ENCODE results near the gene TTLL9. TPM values are rescaled to one million over a fixed set of nuclear protein-coding genes. Genes with fewer than 3 reads are reported as not detected.

TTLL9 gene, protein sequence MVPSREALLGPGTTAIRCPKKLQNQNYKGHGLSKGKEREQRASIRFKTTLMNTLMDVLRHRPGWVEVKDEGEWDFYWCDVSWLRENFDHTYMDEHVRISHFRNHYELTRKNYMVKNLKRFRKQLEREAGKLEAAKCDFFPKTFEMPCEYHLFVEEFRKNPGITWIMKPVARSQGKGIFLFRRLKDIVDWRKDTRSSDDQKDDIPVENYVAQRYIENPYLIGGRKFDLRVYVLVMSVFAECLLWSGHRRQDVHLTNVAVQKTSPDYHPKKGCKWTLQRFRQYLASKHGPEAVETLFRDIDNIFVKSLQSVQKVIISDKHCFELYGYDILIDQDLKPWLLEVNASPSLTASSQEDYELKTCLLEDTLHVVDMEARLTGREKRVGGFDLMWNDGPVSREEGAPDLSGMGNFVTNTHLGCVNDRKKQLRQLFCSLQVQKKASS
- total RNA-seq = 1 to 10 TPM in 3 of 4 donors, under 1 TPM in 1; 0.40 to 1.5 (median 1.2) TPM

DNA sequence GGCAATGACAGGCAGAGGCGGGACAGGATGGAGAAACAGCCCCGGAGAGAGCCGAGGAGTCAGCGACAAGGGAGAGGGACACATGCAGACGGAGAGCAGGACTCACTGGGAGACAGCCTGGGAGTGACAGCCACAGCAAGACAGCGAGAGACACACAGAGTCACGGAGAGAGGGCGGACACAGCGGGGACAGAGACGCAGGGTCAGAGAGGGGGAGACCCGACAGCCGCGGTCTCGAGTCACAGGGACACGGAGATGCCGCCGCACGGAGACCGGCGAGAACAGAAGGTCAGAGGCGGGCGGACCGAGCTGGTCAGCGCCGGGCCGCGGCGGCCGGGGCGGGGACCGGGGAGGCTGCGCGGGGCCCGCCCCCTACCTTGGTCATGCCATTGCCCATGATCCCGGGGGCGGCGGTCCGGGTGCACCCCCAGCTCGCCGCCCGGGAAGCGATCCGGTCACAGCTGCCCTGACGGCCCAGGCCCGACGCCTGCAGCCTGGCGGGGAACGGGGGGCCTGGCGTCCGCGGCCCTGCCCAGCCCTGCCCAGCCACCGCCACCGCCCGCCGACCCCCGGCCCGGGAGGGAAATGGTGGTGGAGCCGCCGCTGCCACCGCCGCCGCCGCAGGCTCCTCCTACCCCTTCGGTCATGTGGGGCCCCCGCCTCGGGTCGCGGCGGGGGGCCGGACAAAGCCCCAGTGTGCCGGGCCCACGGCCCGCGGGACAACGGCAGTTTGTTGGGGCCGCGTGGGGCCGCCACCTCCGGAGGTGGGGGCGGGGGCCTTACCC is at the start of gene TTLL9, which contains the start of gene DUSP15:
Gene TTLL9, plus strand, starts transcription at position 693 of the 784 bp plus-strand sequence. CDS start 493 bp downstream, outside the sequence.
Gene DUSP15, minus strand, starts transcription at position 586 of the 784 bp plus-strand sequence. Its CDS starts 190 bp downstream, at position 396.
- Histone ChIP-seq H3K36me3 (no peaks in the 10 kb centered on the region), H3K27me3 (no peaks in the 10 kb centered on the region), H3K27ac (peak within 1 kb of the TSS; percentile 38 to 75 (median 59)), H3K4me1 (peaks cover 17 to 32% of the 10 kb centered on the region in 2 donors), H3K9me3 (no peaks in the 10 kb centered on the region), H3K4me3 (replicated peaks in 1 of 3) (peak within 1 kb of the TSS; percentile 43 to 78 (median 76))
- DNase-seq = peak; percentile 70 to 71
- peak in 1 of 2 donors; percentile 58 for TF ChIP-seq POLR2A (IDR thresholded peaks at IDR 0.05)
- TF ChIP-seq, protein P1, sequence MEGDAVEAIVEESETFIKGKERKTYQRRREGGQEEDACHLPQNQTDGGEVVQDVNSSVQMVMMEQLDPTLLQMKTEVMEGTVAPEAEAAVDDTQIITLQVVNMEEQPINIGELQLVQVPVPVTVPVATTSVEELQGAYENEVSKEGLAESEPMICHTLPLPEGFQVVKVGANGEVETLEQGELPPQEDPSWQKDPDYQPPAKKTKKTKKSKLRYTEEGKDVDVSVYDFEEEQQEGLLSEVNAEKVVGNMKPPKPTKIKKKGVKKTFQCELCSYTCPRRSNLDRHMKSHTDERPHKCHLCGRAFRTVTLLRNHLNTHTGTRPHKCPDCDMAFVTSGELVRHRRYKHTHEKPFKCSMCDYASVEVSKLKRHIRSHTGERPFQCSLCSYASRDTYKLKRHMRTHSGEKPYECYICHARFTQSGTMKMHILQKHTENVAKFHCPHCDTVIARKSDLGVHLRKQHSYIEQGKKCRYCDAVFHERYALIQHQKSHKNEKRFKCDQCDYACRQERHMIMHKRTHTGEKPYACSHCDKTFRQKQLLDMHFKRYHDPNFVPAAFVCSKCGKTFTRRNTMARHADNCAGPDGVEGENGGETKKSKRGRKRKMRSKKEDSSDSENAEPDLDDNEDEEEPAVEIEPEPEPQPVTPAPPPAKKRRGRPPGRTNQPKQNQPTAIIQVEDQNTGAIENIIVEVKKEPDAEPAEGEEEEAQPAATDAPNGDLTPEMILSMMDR (IDR thresholded peaks at IDR 0.05) = no peak
- intact Hi-C loops (cut with DNase I) = no loop called here
- 0 to 3% methylated on average over 21 to 30 of the region's 80 CpGs for WGBS, 2 donors

DNA sequence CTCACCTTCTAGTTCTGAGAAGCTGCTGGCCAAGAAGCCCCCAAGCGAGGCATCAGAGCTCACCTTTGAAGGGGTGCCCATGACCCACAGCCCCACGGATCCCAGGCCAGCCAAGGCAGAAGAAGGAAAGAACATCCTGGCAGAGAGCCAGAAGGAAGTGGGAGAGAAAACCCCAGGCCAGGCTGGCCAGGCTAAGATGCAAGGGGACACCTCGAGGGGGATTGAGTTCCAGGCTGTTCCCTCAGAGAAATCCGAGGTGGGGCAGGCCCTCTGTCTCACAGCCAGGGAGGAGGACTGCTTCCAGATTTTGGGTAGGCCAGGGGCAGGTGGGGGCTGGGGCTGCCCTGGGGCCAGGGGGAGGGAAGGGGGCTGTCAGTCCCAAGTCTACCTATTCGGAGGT is 49.0 kb upstream of the TTLL9 start:
- Histone ChIP-seq H3K9me3 (no peaks in the 10 kb centered on the region), H3K4me1 (peaks cover 28 to 48% of the 10 kb centered on the region in 2 donors), H3K27ac (peak overlapping the region; percentile 17 to 64 (median 56)), H3K36me3 (no peaks in the 10 kb centered on the region), H3K4me3 (replicated peaks in 1 of 3) (no peak overlapping the region), H3K27me3 (no peaks in the 10 kb centered on the region)
- intact Hi-C loops (cut with DNase I) = loop anchor here (10.0 kb wide), 3 partner anchors 167 to 273 kb away; no protein-coding TSS in a partner anchor
- TF ChIP-seq, protein P1 (IDR thresholded peaks at IDR 0.05) = no peak
- TF ChIP-seq POLR2A (IDR thresholded peaks at IDR 0.05) = no peak
- WGBS, 2 donors = 52 to 53% methylated on average over 5 of the region's 5 CpGs
- no peak for DNase-seq

DNA sequence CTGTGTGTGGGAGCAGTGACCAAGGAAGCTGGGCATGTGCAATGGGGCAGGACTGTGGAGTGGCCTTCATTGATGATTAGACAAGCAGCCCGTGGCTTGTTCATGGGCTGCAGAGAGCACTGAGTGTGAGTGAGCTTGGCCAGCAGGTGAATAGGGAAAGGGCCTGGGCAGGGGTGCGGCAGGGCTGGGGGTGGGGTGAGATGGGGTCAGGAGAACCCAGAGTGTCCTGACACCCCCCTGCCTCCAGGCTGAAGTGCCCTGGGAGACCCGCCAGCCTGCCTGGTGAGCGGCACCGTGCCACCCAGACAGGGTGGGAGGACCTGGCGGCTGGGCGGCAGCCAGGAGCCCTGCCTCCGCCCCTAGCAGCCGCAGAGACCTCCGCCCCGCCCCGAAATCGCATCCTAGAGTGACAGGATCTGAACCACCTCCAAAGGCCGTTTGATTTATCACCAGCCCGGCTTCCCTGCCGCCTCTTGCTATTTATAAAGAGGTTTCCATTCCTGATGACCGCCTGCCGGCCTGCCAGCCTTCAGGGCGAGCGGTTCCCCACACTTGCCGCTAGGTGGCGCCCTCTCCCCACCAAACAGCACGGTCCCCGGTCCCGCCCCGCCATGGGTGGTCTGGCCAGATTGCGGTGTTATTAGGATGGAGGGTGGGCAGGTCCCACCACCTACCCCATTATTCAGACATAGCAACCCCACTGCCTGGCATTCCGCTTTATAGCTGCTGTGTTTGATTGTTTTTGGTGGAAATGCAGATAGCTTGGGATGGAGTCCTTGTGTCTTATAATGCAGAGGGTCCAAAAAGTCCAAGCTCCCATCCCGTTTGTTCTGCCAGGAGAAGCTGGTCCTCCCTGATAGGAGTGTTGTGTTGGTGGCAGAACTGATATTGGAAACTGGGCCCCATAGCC is 47.8 kb upstream of the TTLL9 start:
- no peaks in the 10 kb centered on the region for H3K36me3 ChIP-seq
- H3K27ac ChIP-seq = peak overlapping the region; percentile 17 to 64 (median 56)
- H3K27me3 ChIP-seq = no peaks in the 10 kb centered on the region
- WGBS, 2 donors = 1 to 4% methylated on average over 9 to 26 of the region's 29 CpGs
- no peaks in the 10 kb centered on the region for H3K9me3 ChIP-seq
- no peak overlapping the region for H3K4me3 ChIP-seq (replicated peaks in 1 of 3)
- TF ChIP-seq, protein P1 (IDR thresholded peaks at IDR 0.05) = peak; percentile 98 to 99 (median 98)
- no peak for TF ChIP-seq POLR2A (IDR thresholded peaks at IDR 0.05)
- peaks cover 28 to 38% of the 10 kb centered on the region in 2 donors for H3K4me1 ChIP-seq
- peak; percentile 98 for DNase-seq
- intact Hi-C loops (cut with DNase I) = loop anchor here (10.0 kb wide), 3 partner anchors 168 to 272 kb away; no protein-coding TSS in a partner anchor

DNA sequence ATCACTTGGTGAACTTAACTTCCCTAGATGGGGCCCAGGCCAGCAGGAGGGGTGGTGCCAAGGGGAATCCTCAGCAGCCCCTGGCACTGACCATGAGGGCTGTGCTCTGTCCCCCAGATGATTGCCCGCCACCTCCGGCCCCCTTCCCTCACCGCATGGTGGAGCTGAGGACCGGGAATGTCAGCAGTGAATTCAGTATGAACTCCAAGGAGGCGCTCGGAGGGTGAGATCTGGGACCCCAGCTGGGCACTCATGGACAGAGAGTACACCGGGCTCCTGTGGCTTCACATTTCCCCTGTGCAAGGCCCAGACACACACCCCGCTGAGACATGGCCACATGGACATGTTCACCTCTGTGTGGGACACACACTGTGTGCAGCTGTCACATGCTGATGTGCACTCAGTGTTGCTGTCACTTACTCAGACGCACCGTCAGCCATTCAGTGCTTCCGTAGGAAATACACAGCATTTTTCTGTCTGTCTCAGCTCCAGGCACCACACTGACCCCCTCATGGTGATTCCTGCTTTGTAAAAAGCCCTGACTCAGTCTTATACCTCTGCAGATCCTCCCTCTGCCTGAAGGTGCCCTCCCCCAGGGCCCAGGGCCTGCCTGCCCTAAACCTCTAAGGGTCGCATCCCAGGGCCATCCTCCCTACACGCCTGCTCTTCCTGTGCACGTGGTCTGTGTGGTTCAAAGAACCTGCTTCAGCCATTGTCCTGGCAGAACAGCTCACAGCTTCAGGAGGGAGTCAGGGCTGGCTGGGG is 46.9 kb upstream of the TTLL9 start:
- intact Hi-C loops (cut with DNase I) = loop anchor here (10.0 kb wide), 3 partner anchors 169 to 271 kb away; no protein-coding TSS in a partner anchor
- TF ChIP-seq, protein P1 (IDR thresholded peaks at IDR 0.05) = no peak
- TF ChIP-seq POLR2A (IDR thresholded peaks at IDR 0.05) = no peak
- Histone ChIP-seq H3K4me1 (peaks cover 26 to 29% of the 10 kb centered on the region in 2 donors), H3K27ac (no peak overlapping the region), H3K4me3 (replicated peaks in 1 of 3) (no peak overlapping the region), H3K9me3 (no peaks in the 10 kb centered on the region), H3K36me3 (no peaks in the 10 kb centered on the region), H3K27me3 (no peaks in the 10 kb centered on the region)
- WGBS, 2 donors = 69 to 85% methylated on average over 7 to 14 of the region's 14 CpGs
- no peak for DNase-seq

All from thyroid gland (tissue), 4 donors.